H1 (cell line): ENCODE results near the gene SPANXB1. TPM values are rescaled to one million over a fixed set of nuclear protein-coding genes. Genes with fewer than 3 reads are reported as not detected.

ENCODE experiments used
- CTCF ChIA-PET: fragments of 300-600 bp; sonication (Branson Sonifier 250); formaldehyde crosslinking; loops from one replicate; lab custom pipeline; 2021; ENCODE audit not compliant: partially characterized antibody; lab: Charles Lee
- POLR2A ChIA-PET: fragments of 300-600 bp; sonication (Branson Sonifier 250); formaldehyde crosslinking; loops from one replicate; lab custom pipeline; 2021; ENCODE audit warnings: inconsistent platforms; ENCODE audit not compliant: partially characterized antibody; lab: Charles Lee
- DNase-seq, 2 experiments: peaks; one replicate each; pipeline versions ENCODE4 v3.0.0 to v3.0.0-alpha.2; 2010 to 2022; ENCODE audit warnings: low spot score in 2 of 2, low read depth in 1 of 2, mixed read lengths in 1 of 2
- FAIRE-seq: peaks from 2 replicates; lab custom pipeline; 2011; peaks lifted over from hg19 to GRCh38; lab: Jason Lieb, UNC
- H2AFZ ChIP-seq: 2 replicates; pipeline ENCODE4 v1.8.1; 2012; ENCODE audit warnings: low read length, inconsistent platforms
- H2AK5ac ChIP-seq: 2 replicates; pipeline ENCODE4 v1.6.1; 2013; ENCODE audit warnings: low read depth, low read length
- H2BK120ac ChIP-seq: replicated peaks from 2 replicates; pipeline ENCODE3; 2013; ENCODE audit warnings: low read depth, low read length, inconsistent platforms
- H2BK12ac ChIP-seq: 2 replicates; pipeline ENCODE4 v1.6.1; 2013; ENCODE audit warnings: low read depth, low read length
- H2BK15ac ChIP-seq: 2 replicates; pipeline ENCODE4 v1.6.1; 2013; ENCODE audit warnings: low read length
- H2BK20ac ChIP-seq: 2 replicates; pipeline ENCODE4 v1.6.1; 2013; ENCODE audit warnings: low read length
- H2BK5ac ChIP-seq: 2 replicates; pipeline ENCODE4 v1.6.1; 2013; ENCODE audit warnings: low read depth, low read length
- H3K14ac ChIP-seq: 2 replicates; pipeline ENCODE4 v1.6.1; 2013; ENCODE audit warnings: inconsistent platforms; ENCODE audit not compliant: insufficient read length
- H3K18ac ChIP-seq: 2 replicates; pipeline ENCODE4 v1.6.1; 2013; ENCODE audit warnings: low read length; ENCODE audit errors: extremely low read depth
- H3K23ac ChIP-seq: 2 replicates; pipeline ENCODE4 v1.6.1; 2013; ENCODE audit warnings: inconsistent platforms; ENCODE audit not compliant: insufficient read length
- H3K23me2 ChIP-seq: 2 replicates; pipeline ENCODE4 v1.6.1; 2013; ENCODE audit warnings: low read depth, low read length
- H3K27ac ChIP-seq: 2 replicates; pipeline ENCODE4 v1.6.1; 2011; ENCODE audit warnings: low read depth, low read length, inconsistent platforms
- H3K27me3 ChIP-seq, 4 experiments: replicated peaks in 1 of 4; 1 replicate in 1 of 4; 2 replicates in 3 of 4; pipeline versions ENCODE4 v1.6.1 to v1.8.1; 2011 to 2013; ENCODE audit warnings: low read length in 3 of 4, mild to moderate bottlenecking in 3 of 4, inconsistent platforms in 2 of 4, mixed read lengths in 2 of 4, moderate library complexity in 1 of 4; ENCODE audit not compliant: control insufficient read depth in 3 of 4, insufficient read depth in 3 of 4; ENCODE audit errors: extremely low read depth in 1 of 4
- H3K36me3 ChIP-seq, 4 experiments: 2 replicates each; pipeline versions ENCODE4 v1.6.1 to v1.8.1; 2011 to 2013; ENCODE audit warnings: mild to moderate bottlenecking in 4 of 4, low read length in 3 of 4, moderate library complexity in 2 of 4, control low read depth in 1 of 4, inconsistent platforms in 1 of 4; ENCODE audit not compliant: insufficient read depth in 4 of 4, control insufficient read depth in 2 of 4
- H3K4ac ChIP-seq: replicated peaks from 2 replicates; pipeline ENCODE3; 2013; ENCODE audit warnings: low read length, low read depth, mixed read lengths, inconsistent platforms; ENCODE audit not compliant: insufficient read length
- H3K4me1 ChIP-seq, 4 experiments: replicated peaks in 1 of 4; 1 replicate in 1 of 4; 2 replicates in 3 of 4; pipeline versions ENCODE4 v1.6.1 to v1.8.1; 2011 to 2013; ENCODE audit warnings: low read length in 3 of 4, inconsistent platforms in 2 of 4, mixed read lengths in 1 of 4; ENCODE audit not compliant: insufficient read depth in 4 of 4, control insufficient read depth in 3 of 4
- H3K4me2 ChIP-seq, 2 experiments: 2 replicates each; pipeline versions ENCODE4 v1.6.1 to v1.8.1; 2011 to 2013; ENCODE audit warnings: low read depth in 2 of 2, low read length in 2 of 2, control low read depth in 1 of 2, inconsistent platforms in 1 of 2, mild to moderate bottlenecking in 1 of 2; ENCODE audit not compliant: insufficient read depth in 1 of 2
- H3K4me3 ChIP-seq, 4 experiments: fragments of 200-600, 300-600 bp in 1 of 4; sonication (generic), shearing (Covaris generic), sonication (Bioruptor Twin) in 1 of 4; 2 replicates each; pipeline versions ENCODE4 v1.5.1 to v1.8.1; 2011 to 2016; ENCODE audit warnings: low read length in 4 of 4, low read depth in 3 of 4, control low read depth in 2 of 4, inconsistent platforms in 2 of 4, mild to moderate bottlenecking in 2 of 4, mixed read lengths in 1 of 4, moderate library complexity in 1 of 4; ENCODE audit not compliant: insufficient read depth in 2 of 4; ENCODE audit errors: extremely low read depth in 1 of 4
- H3K56ac ChIP-seq: replicated peaks from 2 replicates; pipeline ENCODE3; 2013; ENCODE audit warnings: low read depth, mild to moderate bottlenecking, mixed read lengths, low read length, inconsistent platforms; ENCODE audit not compliant: insufficient read length
- H3K79me1 ChIP-seq: 2 replicates; pipeline ENCODE4 v1.6.1; 2013; ENCODE audit warnings: low read depth, low read length, control low read depth
- H3K79me2 ChIP-seq, 2 experiments: 2 replicates each; pipeline versions ENCODE4 v1.6.1 to v1.8.1; 2012 to 2013; ENCODE audit warnings: low read length in 2 of 2, mild to moderate bottlenecking in 2 of 2, inconsistent platforms in 1 of 2; ENCODE audit not compliant: insufficient read depth in 2 of 2, control insufficient read depth in 1 of 2
- H3K9ac ChIP-seq, 4 experiments: replicated peaks in 1 of 4; 1 replicate in 1 of 4; 2 replicates in 3 of 4; pipeline versions ENCODE4 v1.6.1 to v1.8.1; 2011 to 2013; ENCODE audit warnings: low read depth in 3 of 4, low read length in 3 of 4, control low read depth in 2 of 4, mild to moderate bottlenecking in 2 of 4, moderate library complexity in 2 of 4, inconsistent platforms in 1 of 4; ENCODE audit errors: extremely low read depth in 1 of 4
- H3K9me3 ChIP-seq, 2 experiments: 2 replicates each; pipeline versions ENCODE4 v1.6.1 to v1.8.1; 2012 to 2013; ENCODE audit warnings: mild to moderate bottlenecking in 2 of 2, moderate library complexity in 2 of 2, control low read depth in 1 of 2, inconsistent platforms in 1 of 2, low read depth in 1 of 2, low read length in 1 of 2, mixed read lengths in 1 of 2; ENCODE audit not compliant: insufficient read depth in 2 of 2
- H4K20me1 ChIP-seq, 2 experiments: replicated peaks in 1 of 2; 2 replicates each; pipeline versions ENCODE3 to v1.8.1; 2011 to 2013; ENCODE audit warnings: inconsistent platforms in 2 of 2, low read length in 2 of 2, mild to moderate bottlenecking in 1 of 2; ENCODE audit not compliant: insufficient read depth in 2 of 2, control insufficient read depth in 1 of 2
- H4K5ac ChIP-seq: 2 replicates; pipeline ENCODE4 v1.6.1; 2013; ENCODE audit warnings: low read length, low read depth, mixed read lengths, inconsistent platforms; ENCODE audit not compliant: insufficient read length
- H4K8ac ChIP-seq: 2 replicates; pipeline ENCODE4 v1.8.0; 2013; ENCODE audit warnings: mild to moderate bottlenecking, moderate library complexity, low read length, inconsistent platforms; ENCODE audit not compliant: insufficient read depth; ENCODE audit errors: extremely low read depth
- H4K91ac ChIP-seq: replicated peaks from 2 replicates; pipeline ENCODE3; 2013; ENCODE audit warnings: low read length, mixed read lengths, inconsistent platforms; ENCODE audit not compliant: insufficient read length
- POLR2AphosphoS5 ChIP-seq: IDR thresholded peaks from 2 replicates; pipeline ENCODE4 v1.6.1; 2011; ENCODE audit warnings: low read depth, low read length
- POU5F1 ChIP-seq: IDR thresholded peaks from 2 replicates; pipeline ENCODE4 v1.6.1; 2011; ENCODE audit warnings: low read depth, mild to moderate bottlenecking, low read length, moderate library complexity
- SAP30 ChIP-seq: fragments of 300-600 bp; sonication (generic); IDR thresholded peaks from 2 replicates; pipeline ENCODE4 v1.7.1; 2012; ENCODE audit warnings: low read length, moderate library complexity, mild to moderate bottlenecking, inconsistent platforms; ENCODE audit not compliant: insufficient read depth, insufficient replicate concordance
- WGBS, 2 experiments: shearing (Covaris generic) in 1 of 2; methylation state at CpG; one replicate each; pipeline versions ENCODE4 v1.1.6 to v1.1.7; 2013 to 2015; ENCODE audit warnings: low lambda C conversion rate in 2 of 2, mixed read lengths in 2 of 2, inconsistent platforms in 1 of 2, low coverage in 1 of 2, missing lambda C conversion rate in 1 of 2; ENCODE audit not compliant: insufficient replicate concordance in 2 of 2, insufficient coverage in 1 of 2, insufficient read length in 1 of 2; ENCODE audit errors: extremely low coverage in 1 of 2, missing lambda C conversion rate in 1 of 2; 5-methylcytosine and 5-hydroxymethylcytosine counted together
- polyA plus RNA-seq, 7 experiments: library from polyadenylated mRNA; depleted of rRNA in 3 of 7; stranded (reverse) in 5 of 7; unstranded in 2 of 7; fragments of >200 nt in 5 of 7; fragments of 200-250 nt in 2 of 7; gene quantifications; 1 replicate in 5 of 7; 2 replicates in 1 of 7; 4 replicates in 1 of 7; pipeline versions ENCODE4 v1.2.1 to v1.2.3, GENCODE V29; 2011 to 2013; ENCODE audit warnings: missing spikeins in 2 of 7, mixed read lengths in 2 of 7
- total RNA-seq: library from RNA; stranded (reverse); fragmentation: NEBNext Ultra II Directional; extraction: Animal tissue kit (Norgen Biotek cat#: 25700); gene quantifications from 2 replicates; pipeline ENCODE4 v1.2.1, GENCODE V29; 2021

Gene SPANXB1
- total and polyA plus RNA-seq, 2 of the 8 experiments (the other 6 are each of a cell fraction or from before 2014, with no cell fraction given), result 0.57 TPM; not detected in 1

DNA sequence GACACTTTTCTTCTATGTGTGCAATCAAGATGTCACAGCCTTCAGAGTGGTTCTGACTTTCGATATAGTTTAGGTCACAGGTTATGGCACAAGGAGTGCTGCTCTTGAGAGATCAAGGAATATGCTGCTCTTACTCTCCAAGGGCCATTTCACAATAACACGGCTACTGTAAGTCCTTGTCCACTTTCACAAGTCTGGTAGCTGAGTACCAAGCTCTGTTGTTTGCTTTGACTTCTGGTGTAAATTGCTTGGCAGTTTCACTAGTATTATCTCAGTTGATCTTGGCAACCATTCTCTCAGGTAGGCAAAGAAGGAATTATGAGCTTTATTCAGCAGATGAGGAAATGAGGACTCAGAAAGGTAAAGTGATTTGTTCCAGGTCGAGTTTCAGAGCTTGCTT lies 35.4 kb upstream of the SPANXB1 start:
- Histone ChIP-seq H2AK5ac (no peak overlapping the region), H2BK20ac (no peak overlapping the region), H3K14ac (no peak overlapping the region), H3K23me2 (no peaks in the 10 kb centered on the region), H3K4ac (no peak overlapping the region), H3K9me3 (no peaks in the 10 kb centered on the region), H2BK5ac (no peak overlapping the region), H3K4me3 (no peak overlapping the region), H4K5ac (no peak overlapping the region), H3K27ac (no peak overlapping the region), H3K4me1 (no peaks in the 10 kb centered on the region), H3K56ac (no peak overlapping the region), H3K4me2 (no peak overlapping the region), H3K27me3 (no peaks in the 10 kb centered on the region), H3K9ac (no peak overlapping the region), H3K18ac (no peak overlapping the region), H2BK12ac (no peak overlapping the region), H3K23ac (no peak overlapping the region), H2BK15ac (no peak overlapping the region), H3K79me1 (no peaks in the 10 kb centered on the region), H4K8ac (no peak overlapping the region), H4K20me1 (no peaks in the 10 kb centered on the region), H2AFZ (no peak overlapping the region), H3K79me2 (no peaks in the 10 kb centered on the region), H4K91ac (no peak overlapping the region), H2BK120ac (no peak overlapping the region), H3K36me3 (no peaks in the 10 kb centered on the region)
- WGBS, 2 experiments, result 95% methylated on average over 3 of the region's 3 CpGs; no CpG with 5 or more reads in 1 of the 2 experiments
- POLR2A ChIA-PET, result interaction anchor here (0.6 kb wide), 1 partner anchor 1810 kb away, joined by 6 read pairs; no protein-coding TSS in a partner anchor
- CTCF ChIA-PET, result no interaction called here
- FAIRE-seq, result no peak
- no peak for DNase-seq
- no peak for TF ChIP-seq POLR2AphosphoS5
- TF ChIP-seq SAP30, result no peak
- TF ChIP-seq POU5F1, result no peak
